ENCODE results near the gene LRATD1.

Gene LRATD1

DNA sequence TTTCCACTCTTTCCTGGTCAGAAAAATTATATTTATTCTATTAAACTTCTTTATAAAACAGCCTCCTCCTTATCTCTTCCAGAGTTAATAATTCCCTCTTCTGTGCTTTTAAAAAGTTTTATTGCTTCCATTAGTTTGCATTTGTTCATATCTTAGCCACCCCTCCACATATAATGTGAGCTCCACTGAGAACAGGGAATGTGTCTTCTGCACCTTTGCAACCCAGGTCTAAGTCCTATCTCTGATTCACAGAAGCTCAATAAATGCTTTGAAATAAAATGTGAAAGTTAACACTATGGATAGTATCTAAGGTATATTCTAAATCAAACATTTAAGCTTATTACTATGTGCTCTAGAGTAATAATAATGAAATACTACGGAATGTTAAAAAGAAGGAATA, 9.3 kb upstream of the LRATD1 start:
- Histone ChIP-seq H3K27ac (ENCODE audit: extremely low read depth, low read depth, low read length) (no peak overlapping the region), H3K9me3 (ENCODE audit: control insufficient read depth, insufficient read depth, low read depth, low read length) (no peaks in the 10 kb centered on the region), H3K4me1 (ENCODE audit: control insufficient read depth, insufficient read depth, low read length) (no peaks in the 10 kb centered on the region; the same call in 1 of the 2 replicates), H3K36me3 (ENCODE audit: control insufficient read depth in 2 of 2, insufficient read depth in 1 of 2, low read length in 2 of 2) (no peaks in the 10 kb centered on the region), H3K4me3 (ENCODE audit: low read depth, low read length) (no peak overlapping the region)
- ChIA-PET CTCF (interaction anchor here (0.6 kb wide), 1 partner anchor 11 kb away, joined by 3 read pairs; no protein-coding TSS in a partner anchor), POLR2A (no interaction called here)
- TF ChIP-seq ZNF19 (tag by site-specific recombination; IDR thresholded peaks at IDR 0.05; ENCODE audit: low read depth): no peak
- no peak for TF ChIP-seq ZSCAN16 (tag by site-specific recombination; IDR thresholded peaks at IDR 0.05)
- no peak for TF ChIP-seq TCF7L2 (IDR thresholded peaks at IDR 0.05; ENCODE audit: borderline replicate concordance, low read depth, low read length)
- no peak for TF ChIP-seq ZNF366 (tag by site-specific recombination; conservative IDR thresholded peaks at IDR 0.05)
- TF ChIP-seq, protein P1, sequence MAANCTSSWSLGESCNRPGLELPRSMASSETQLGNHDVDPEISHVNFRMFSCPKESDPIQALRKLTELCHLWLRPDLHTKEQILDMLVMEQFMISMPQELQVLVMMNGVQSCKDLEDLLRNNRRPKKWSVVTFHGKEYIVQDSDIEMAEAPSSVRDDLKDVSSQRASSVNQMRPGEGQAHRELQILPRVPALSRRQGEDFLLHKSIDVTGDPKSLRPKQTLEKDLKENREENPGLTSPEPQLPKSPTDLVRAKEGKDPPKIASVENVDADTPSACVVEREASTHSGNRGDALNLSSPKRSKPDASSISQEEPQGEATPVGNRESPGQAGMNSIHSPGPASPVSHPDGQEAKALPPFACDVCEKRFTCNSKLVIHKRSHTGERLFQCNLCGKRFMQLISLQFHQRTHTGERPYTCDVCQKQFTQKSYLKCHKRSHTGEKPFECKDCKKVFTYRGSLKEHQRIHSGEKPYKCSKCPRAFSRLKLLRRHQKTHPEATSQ (tag by site-specific recombination; IDR thresholded peaks at IDR 0.05): no peak
- TF ChIP-seq, protein P2, sequence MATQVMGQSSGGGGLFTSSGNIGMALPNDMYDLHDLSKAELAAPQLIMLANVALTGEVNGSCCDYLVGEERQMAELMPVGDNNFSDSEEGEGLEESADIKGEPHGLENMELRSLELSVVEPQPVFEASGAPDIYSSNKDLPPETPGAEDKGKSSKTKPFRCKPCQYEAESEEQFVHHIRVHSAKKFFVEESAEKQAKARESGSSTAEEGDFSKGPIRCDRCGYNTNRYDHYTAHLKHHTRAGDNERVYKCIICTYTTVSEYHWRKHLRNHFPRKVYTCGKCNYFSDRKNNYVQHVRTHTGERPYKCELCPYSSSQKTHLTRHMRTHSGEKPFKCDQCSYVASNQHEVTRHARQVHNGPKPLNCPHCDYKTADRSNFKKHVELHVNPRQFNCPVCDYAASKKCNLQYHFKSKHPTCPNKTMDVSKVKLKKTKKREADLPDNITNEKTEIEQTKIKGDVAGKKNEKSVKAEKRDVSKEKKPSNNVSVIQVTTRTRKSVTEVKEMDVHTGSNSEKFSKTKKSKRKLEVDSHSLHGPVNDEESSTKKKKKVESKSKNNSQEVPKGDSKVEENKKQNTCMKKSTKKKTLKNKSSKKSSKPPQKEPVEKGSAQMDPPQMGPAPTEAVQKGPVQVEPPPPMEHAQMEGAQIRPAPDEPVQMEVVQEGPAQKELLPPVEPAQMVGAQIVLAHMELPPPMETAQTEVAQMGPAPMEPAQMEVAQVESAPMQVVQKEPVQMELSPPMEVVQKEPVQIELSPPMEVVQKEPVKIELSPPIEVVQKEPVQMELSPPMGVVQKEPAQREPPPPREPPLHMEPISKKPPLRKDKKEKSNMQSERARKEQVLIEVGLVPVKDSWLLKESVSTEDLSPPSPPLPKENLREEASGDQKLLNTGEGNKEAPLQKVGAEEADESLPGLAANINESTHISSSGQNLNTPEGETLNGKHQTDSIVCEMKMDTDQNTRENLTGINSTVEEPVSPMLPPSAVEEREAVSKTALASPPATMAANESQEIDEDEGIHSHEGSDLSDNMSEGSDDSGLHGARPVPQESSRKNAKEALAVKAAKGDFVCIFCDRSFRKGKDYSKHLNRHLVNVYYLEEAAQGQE (tag by site-specific recombination; IDR thresholded peaks at IDR 0.05): no peak
- no peak for TF ChIP-seq ZNF157 (tag by site-specific recombination; IDR thresholded peaks at IDR 0.05)
- TF ChIP-seq IKZF3 (tag by site-specific recombination; IDR thresholded peaks at IDR 0.05): no peak
- no peak for TF ChIP-seq ZNF560 (tag by site-specific recombination; IDR thresholded peaks at IDR 0.05; ENCODE audit: borderline replicate concordance)
- TF ChIP-seq ZNF221 (tag by site-specific recombination; IDR thresholded peaks at IDR 0.05; ENCODE audit: borderline replicate concordance): no peak
- no peak for TF ChIP-seq ZNF510 (tag by site-specific recombination; IDR thresholded peaks at IDR 0.05; ENCODE audit: insufficient replicate concordance)
- no peak for TF ChIP-seq ZBTB48 (tag by site-specific recombination; IDR thresholded peaks at IDR 0.05)
- TF ChIP-seq ZBTB20 (tag by site-specific recombination; IDR thresholded peaks at IDR 0.05): no peak
- TF ChIP-seq MYNN (tag by site-specific recombination; IDR thresholded peaks at IDR 0.05; ENCODE audit: borderline replicate concordance): no peak
- TF ChIP-seq, protein P3, sequence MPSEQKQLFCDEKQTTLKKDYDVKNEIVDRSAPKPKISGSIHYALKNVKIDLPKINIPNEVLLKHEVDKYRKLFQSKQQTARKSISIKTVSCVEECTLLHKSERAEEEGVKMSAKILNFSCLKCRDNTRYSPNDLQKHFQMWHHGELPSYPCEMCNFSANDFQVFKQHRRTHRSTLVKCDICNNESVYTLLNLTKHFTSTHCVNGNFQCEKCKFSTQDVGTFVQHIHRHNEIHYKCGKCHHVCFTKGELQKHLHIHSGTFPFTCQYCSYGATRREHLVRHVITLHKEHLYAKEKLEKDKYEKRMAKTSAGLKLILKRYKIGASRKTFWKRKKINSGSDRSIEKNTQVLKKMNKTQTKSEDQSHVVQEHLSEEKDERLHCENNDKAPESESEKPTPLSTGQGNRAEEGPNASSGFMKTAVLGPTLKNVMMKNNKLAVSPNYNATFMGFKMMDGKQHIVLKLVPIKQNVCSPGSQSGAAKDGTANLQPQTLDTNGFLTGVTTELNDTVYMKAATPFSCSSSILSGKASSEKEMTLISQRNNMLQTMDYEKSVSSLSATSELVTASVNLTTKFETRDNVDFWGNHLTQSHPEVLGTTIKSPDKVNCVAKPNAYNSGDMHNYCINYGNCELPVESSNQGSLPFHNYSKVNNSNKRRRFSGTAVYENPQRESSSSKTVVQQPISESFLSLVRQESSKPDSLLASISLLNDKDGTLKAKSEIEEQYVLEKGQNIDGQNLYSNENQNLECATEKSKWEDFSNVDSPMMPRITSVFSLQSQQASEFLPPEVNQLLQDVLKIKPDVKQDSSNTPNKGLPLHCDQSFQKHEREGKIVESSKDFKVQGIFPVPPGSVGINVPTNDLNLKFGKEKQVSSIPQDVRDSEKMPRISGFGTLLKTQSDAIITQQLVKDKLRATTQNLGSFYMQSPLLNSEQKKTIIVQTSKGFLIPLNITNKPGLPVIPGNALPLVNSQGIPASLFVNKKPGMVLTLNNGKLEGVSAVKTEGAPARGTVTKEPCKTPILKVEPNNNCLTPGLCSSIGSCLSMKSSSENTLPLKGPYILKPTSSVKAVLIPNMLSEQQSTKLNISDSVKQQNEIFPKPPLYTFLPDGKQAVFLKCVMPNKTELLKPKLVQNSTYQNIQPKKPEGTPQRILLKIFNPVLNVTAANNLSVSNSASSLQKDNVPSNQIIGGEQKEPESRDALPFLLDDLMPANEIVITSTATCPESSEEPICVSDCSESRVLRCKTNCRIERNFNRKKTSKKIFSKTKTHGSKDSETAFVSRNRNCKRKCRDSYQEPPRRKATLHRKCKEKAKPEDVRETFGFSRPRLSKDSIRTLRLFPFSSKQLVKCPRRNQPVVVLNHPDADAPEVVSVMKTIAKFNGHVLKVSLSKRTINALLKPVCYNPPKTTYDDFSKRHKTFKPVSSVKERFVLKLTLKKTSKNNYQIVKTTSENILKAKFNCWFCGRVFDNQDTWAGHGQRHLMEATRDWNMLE (tag by site-specific recombination; conservative IDR thresholded peaks at IDR 0.05; ENCODE audit: low read depth): no peak
- TF ChIP-seq, protein P4, sequence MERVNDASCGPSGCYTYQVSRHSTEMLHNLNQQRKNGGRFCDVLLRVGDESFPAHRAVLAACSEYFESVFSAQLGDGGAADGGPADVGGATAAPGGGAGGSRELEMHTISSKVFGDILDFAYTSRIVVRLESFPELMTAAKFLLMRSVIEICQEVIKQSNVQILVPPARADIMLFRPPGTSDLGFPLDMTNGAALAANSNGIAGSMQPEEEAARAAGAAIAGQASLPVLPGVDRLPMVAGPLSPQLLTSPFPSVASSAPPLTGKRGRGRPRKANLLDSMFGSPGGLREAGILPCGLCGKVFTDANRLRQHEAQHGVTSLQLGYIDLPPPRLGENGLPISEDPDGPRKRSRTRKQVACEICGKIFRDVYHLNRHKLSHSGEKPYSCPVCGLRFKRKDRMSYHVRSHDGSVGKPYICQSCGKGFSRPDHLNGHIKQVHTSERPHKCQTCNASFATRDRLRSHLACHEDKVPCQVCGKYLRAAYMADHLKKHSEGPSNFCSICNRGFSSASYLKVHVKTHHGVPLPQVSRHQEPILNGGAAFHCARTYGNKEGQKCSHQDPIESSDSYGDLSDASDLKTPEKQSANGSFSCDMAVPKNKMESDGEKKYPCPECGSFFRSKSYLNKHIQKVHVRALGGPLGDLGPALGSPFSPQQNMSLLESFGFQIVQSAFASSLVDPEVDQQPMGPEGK (tag by site-specific recombination; IDR thresholded peaks at IDR 0.05): no peak
- TF ChIP-seq ZNF585B (tag by site-specific recombination; IDR thresholded peaks at IDR 0.05): no peak
- no peak for TF ChIP-seq KLF16 (tag by site-specific recombination; IDR thresholded peaks at IDR 0.05)

All from HEK293 (cell line).